SK-N-SH (cell line): ENCODE data around the gene KASH5. TPM values are rescaled to one million over a fixed set of nuclear protein-coding genes. Genes with fewer than 3 reads are reported as not detected.
A peak's percentile ranks its signal among the peaks of the same experiment; 100 is the strongest.

Source experiments
- CTCF ChIA-PET: fragments of 300-600, 350-600 bp; formaldehyde crosslinking; extraction: SDS; loops from one replicate; lab custom pipeline; 2021; lab: Yijun Ruan, JAX
- POLR2A ChIA-PET: fragments of 350-600 bp; sonication (Branson Sonifier 250); formaldehyde crosslinking; extraction: SDS; loops from one replicate; lab custom pipeline; 2020; ENCODE audit warnings: antibody characterized with exemption, inconsistent platforms; lab: Yijun Ruan, JAX
- DNase-seq: peaks from one replicate; pipeline ENCODE4 v3.0.0; 2012
- H2AFZ ChIP-seq: fragments of 200-600 bp; sonication (generic); 2 replicates; pipeline ENCODE4 v1.8.1; 2016; ENCODE audit warnings: antibody characterized with exemption, mild to moderate bottlenecking, low read depth
- H3F3A ChIP-seq: fragments of 200-600 bp; sonication (generic); replicated peaks from 2 replicates; pipeline ENCODE3; 2016; ENCODE audit warnings: antibody characterized with exemption, mild to moderate bottlenecking; ENCODE audit not compliant: insufficient read depth
- H3K27ac ChIP-seq, 2 experiments: fragments of 200-500 bp in 1 of 2; fragments of 200-600 bp in 1 of 2; sonication (Bioruptor generic) in 1 of 2; sonication (generic), shearing (Covaris generic) in 1 of 2; 2 replicates each; pipeline versions ENCODE4 v1.5.1 to v1.6.1; 2014 to 2016; ENCODE audit warnings: low read depth in 2 of 2, inconsistent platforms in 1 of 2, low read length in 1 of 2, mild to moderate bottlenecking in 1 of 2, mixed read lengths in 1 of 2
- H3K27me3 ChIP-seq: fragments of 200-600 bp; sonication (generic), shearing (Covaris generic); 2 replicates; pipeline ENCODE4 v1.6.1; 2016; ENCODE audit warnings: mixed run types; ENCODE audit not compliant: insufficient read depth
- H3K36me3 ChIP-seq, 2 experiments: fragments of 200-500 bp in 1 of 2; fragments of 200-600 bp in 1 of 2; sonication (Bioruptor generic) in 1 of 2; sonication (generic) in 1 of 2; replicated peaks in 1 of 2; 2 replicates each; pipeline versions ENCODE3 to v1.5.1; 2014 to 2016; ENCODE audit warnings: low read length in 1 of 2, mild to moderate bottlenecking in 1 of 2; ENCODE audit not compliant: insufficient read depth in 2 of 2, control insufficient read depth in 1 of 2
- H3K4me1 ChIP-seq, 2 experiments: fragments of 200-500 bp in 1 of 2; fragments of 200-600 bp in 1 of 2; sonication (Bioruptor generic) in 1 of 2; sonication (generic), shearing (Covaris generic) in 1 of 2; 2 replicates each; pipeline versions ENCODE4 v1.5.1 to v1.6.1; 2014 to 2016; ENCODE audit warnings: low read depth in 1 of 2, low read length in 1 of 2, mixed run types in 1 of 2; ENCODE audit not compliant: insufficient read depth in 2 of 2, control insufficient read depth in 1 of 2
- H3K4me2 ChIP-seq: fragments of 200-600 bp; sonication (generic), shearing (Covaris generic); 2 replicates; pipeline ENCODE4 v1.6.1; 2017; ENCODE audit warnings: mixed run types
- H3K4me3 ChIP-seq, 2 experiments: fragments of 200-500 bp in 1 of 2; fragments of 200-600 bp in 1 of 2; sonication (Bioruptor generic) in 1 of 2; sonication (generic), shearing (Covaris generic) in 1 of 2; 2 replicates each; pipeline versions ENCODE4 v1.5.1 to v1.8.1; 2014 to 2016; ENCODE audit warnings: low read depth in 2 of 2, inconsistent platforms in 1 of 2, low read length in 1 of 2, mild to moderate bottlenecking in 1 of 2, mixed read lengths in 1 of 2, moderate library complexity in 1 of 2
- H3K79me2 ChIP-seq: fragments of 200-600 bp; sonication (generic); 2 replicates; pipeline ENCODE4 v1.8.1; 2017; ENCODE audit warnings: mild to moderate bottlenecking; ENCODE audit not compliant: insufficient read depth
- H3K9ac ChIP-seq: fragments of 200-600 bp; sonication (generic); 2 replicates; pipeline ENCODE4 v1.6.1; 2017; ENCODE audit warnings: mixed run types
- H3K9me2 ChIP-seq: fragments of 200-600 bp; sonication (generic); 2 replicates; pipeline ENCODE4 v1.6.1; 2017; ENCODE audit warnings: mixed run types
- H3K9me3 ChIP-seq: fragments of 200-600 bp; sonication (generic); 2 replicates; pipeline ENCODE4 v1.6.1; 2017; ENCODE audit warnings: mixed run types, mild to moderate bottlenecking, moderate library complexity
- H4K20me1 ChIP-seq: fragments of 200-600 bp; sonication (generic); 2 replicates; pipeline ENCODE4 v1.6.1; 2017; ENCODE audit warnings: mild to moderate bottlenecking, mixed run types; ENCODE audit not compliant: insufficient read depth
- CHD2 ChIP-seq: fragments of 150-350 bp; IDR thresholded peaks from 2 replicates; pipeline ENCODE4 v1.6.1; 2018; ENCODE audit warnings: low read length; ENCODE audit not compliant: partially characterized antibody
- ELF1 ChIP-seq: IDR thresholded peaks from 2 replicates; pipeline ENCODE4 v1.4.0; 2012
- EP300 ChIP-seq, 2 experiments: IDR thresholded peaks; 2 replicates each; pipeline versions ENCODE4 v1.4.0 to v1.6.1; 2012; ENCODE audit warnings: borderline replicate concordance in 1 of 2, low read depth in 1 of 2, low read length in 1 of 2
- EZH2phosphoT487 ChIP-seq: fragments of 200-600 bp; sonication (generic); IDR thresholded peaks from 2 replicates; pipeline ENCODE4 v1.6.1; 2017; ENCODE audit warnings: low read depth, mixed run types, mild to moderate bottlenecking, antibody characterized with exemption, moderate library complexity, borderline replicate concordance
- FOSL2 ChIP-seq: IDR thresholded peaks from 2 replicates; pipeline ENCODE4 v1.4.0; 2012; ENCODE audit warnings: low read depth, mild to moderate bottlenecking, moderate library complexity, borderline replicate concordance
- FOXJ3 ChIP-seq: sonication (generic); formaldehyde crosslinking; IDR thresholded peaks from 2 replicates; pipeline ENCODE4 v1.5.1; 2020; ENCODE audit warnings: mild to moderate bottlenecking, missing genetic modification reagents
- FOXM1 ChIP-seq: IDR thresholded peaks from 2 replicates; pipeline ENCODE4 v1.4.0; 2012; ENCODE audit warnings: low read depth, mild to moderate bottlenecking
- GATA2 ChIP-seq: sonication (generic); formaldehyde crosslinking; IDR thresholded peaks from 2 replicates; pipeline ENCODE4 v1.5.0; 2020; ENCODE audit warnings: mild to moderate bottlenecking, missing genetic modification reagents
- MAX ChIP-seq: IDR thresholded peaks from 2 replicates; pipeline ENCODE4 v1.4.0; 2012; ENCODE audit warnings: low read depth
- MEF2A ChIP-seq: IDR thresholded peaks from 2 replicates; pipeline ENCODE4 v1.4.0; 2012; ENCODE audit warnings: low read depth, borderline replicate concordance
- NFIC ChIP-seq: IDR thresholded peaks from 2 replicates; pipeline ENCODE4 v1.4.0; 2012; ENCODE audit warnings: borderline replicate concordance
- NRF1 ChIP-seq: IDR thresholded peaks from 2 replicates; pipeline ENCODE4 v1.6.1; 2012; ENCODE audit warnings: low read depth, mild to moderate bottlenecking, low read length
- PBX3 ChIP-seq: IDR thresholded peaks from 2 replicates; pipeline ENCODE4; 2012
- REST ChIP-seq: IDR thresholded peaks from 2 replicates; pipeline ENCODE4 v1.6.1; 2012; ENCODE audit warnings: mild to moderate bottlenecking, low read depth, low read length, moderate library complexity
- RXRA ChIP-seq: IDR thresholded peaks from 2 replicates; pipeline ENCODE4 v1.4.0; 2012; ENCODE audit warnings: low read depth, mild to moderate bottlenecking, borderline replicate concordance
- TCF12 ChIP-seq: IDR thresholded peaks from 2 replicates; pipeline ENCODE4 v1.4.0; 2012
- TEAD4 ChIP-seq: IDR thresholded peaks from 2 replicates; pipeline ENCODE4 v1.4.0; 2012; ENCODE audit warnings: mild to moderate bottlenecking, borderline replicate concordance; ENCODE audit not compliant: insufficient read depth
- YY1 ChIP-seq: IDR thresholded peaks from 2 replicates; pipeline ENCODE4 v1.4.0; 2012; ENCODE audit warnings: low read depth, mild to moderate bottlenecking
- WGBS: methylation state at CpG from one replicate; pipeline ENCODE4 v1.1.6; 2017; ENCODE audit warnings: low lambda C conversion rate; 5-methylcytosine and 5-hydroxymethylcytosine counted together
- polyA plus RNA-seq, 3 experiments: library from polyadenylated mRNA; depleted of rRNA; stranded (reverse); fragments of >200 nt; gene quantifications; 2 replicates each; pipeline ENCODE4 v1.2.3, GENCODE V29; 2012

The KASH5 gene
- polyA plus RNA-seq, 1 of the 3 experiments (the other 2 are of a cell fraction) = 0.20 TPM

- H4K20me1 ChIP-seq = no peaks in the 10 kb centered on the region
- DNase-seq = peak; percentile 21
- no peaks in the 10 kb centered on the region for H3K36me3 ChIP-seq
- H3K27me3 ChIP-seq = no peaks in the 10 kb centered on the region
- ChIA-PET POLR2A (interaction anchor here (0.6 kb wide), 1 partner anchor 32 kb away, joined by 3 read pairs; no protein-coding TSS in a partner anchor), CTCF (interaction anchor here (1.3 to 2.6 kb wide), 2 partner anchors 9 to 13 kb away, joined by 3 to 16 read pairs; partner anchors contain the start of gene FLT3LG)
- H2AFZ ChIP-seq = no peak overlapping the region
- H3K27ac ChIP-seq = no peak overlapping the region
- no peak overlapping the region for H3K9ac ChIP-seq
- H3K79me2 ChIP-seq = no peaks in the 10 kb centered on the region
- H3F3A ChIP-seq = no peaks in the 10 kb centered on the region
- WGBS = 94% methylated on average over 24 of the region's 39 CpGs
- H3K4me3 ChIP-seq = no peak overlapping the region
- H3K4me1 ChIP-seq = no peaks in the 10 kb centered on the region
- H3K9me2 ChIP-seq = no peaks in the 10 kb centered on the region
- H3K9me3 ChIP-seq = no peaks in the 10 kb centered on the region
- TF ChIP-seq PBX3 (no peak), RXRA (no peak), ELF1 (no peak), NFIC (no peak), YY1 (no peak), MAX (no peak), REST (no peak), NRF1 (no peak), TCF12 (no peak), EP300 (IDR thresholded peaks at IDR 0.05; ENCODE audit: borderline replicate concordance in 1 of 2, low read depth in 1 of 2, low read length in 1 of 2) (no peak)
- no peak overlapping the region for H3K4me2 ChIP-seq
These were observed 76.1 kb downstream of the KASH5 start for GRCh38 chr19:49463960-49464740.

GRCh38 chr19:49465371-49465770 is 77.3 kb downstream of the KASH5 start:
- TF ChIP-seq NFIC (no peak), TCF12 (no peak), CHD2 (no peak), TEAD4 (no peak), EZH2phosphoT487 (no peak), EP300 (IDR thresholded peaks at IDR 0.05; ENCODE audit: borderline replicate concordance in 1 of 2, low read depth in 1 of 2, low read length in 1 of 2) (no peak), FOXJ3 (CRISPR knock-in tag) (no peak), GATA2 (CRISPR knock-in tag) (no peak), FOXM1 (no peak), REST (no peak), MEF2A (no peak), FOSL2 (no peak)
- no peaks in the 10 kb centered on the region for H4K20me1 ChIP-seq
- H3K36me3 ChIP-seq = no peaks in the 10 kb centered on the region
- no peak overlapping the region for H3K4me2 ChIP-seq
- H3K9me2 ChIP-seq = no peaks in the 10 kb centered on the region
- H2AFZ ChIP-seq = no peak overlapping the region
- H3K27me3 ChIP-seq = no peaks in the 10 kb centered on the region
- no peaks in the 10 kb centered on the region for H3F3A ChIP-seq
- no peak overlapping the region for H3K27ac ChIP-seq
- POLR2A ChIA-PET = no interaction called here
- CTCF ChIA-PET = interaction anchor here (1.3 to 2.6 kb wide), 2 partner anchors 8 to 12 kb away, joined by 3 to 16 read pairs; partner anchors contain the start of gene FLT3LG
- no peak overlapping the region for H3K9ac ChIP-seq
- H3K4me3 ChIP-seq = no peak overlapping the region
- DNase-seq = no peak
- no peaks in the 10 kb centered on the region for H3K9me3 ChIP-seq
- WGBS = 95% methylated on average over 3 of the region's 3 CpGs
- no peaks in the 10 kb centered on the region for H3K79me2 ChIP-seq
- H3K4me1 ChIP-seq = no peaks in the 10 kb centered on the region
